ENCODE results near the gene ITGBL1. TPM values are rescaled to one million over a fixed set of nuclear protein-coding genes. Genes with fewer than 3 reads are reported as not detected.

ITGBL1 gene
- total and polyA plus RNA-seq, 2 donors (not counting 1 experiment from before 2014, with no cell fraction given), result not detected

- TF ChIP-seq CTCF (IDR thresholded peaks at IDR 0.05) (no peak), EZH2 (IDR thresholded peaks at IDR 0.05; ENCODE audit: borderline replicate concordance, insufficient read depth, low read depth, low read length, poor library complexity, severe bottlenecking) (no peak)
- no peaks in the 10 kb centered on the region for H3K9me3 Mint-ChIP-seq (ENCODE audit: insufficient read depth)
Measured at GRCh38 chr13:101714195-101714594, 261.7 kb downstream of the ITGBL1 start.

GRCh38 chr13:101717353-101717752 lies 264.9 kb downstream of the ITGBL1 start:
- CTCF ChIA-PET, result no interaction called here

More at GRCh38 chr13:101714195-101714594, 261.7 kb downstream of the ITGBL1 start:
- H2AFZ ChIP-seq (ENCODE audit: insufficient read depth, low read depth, low read length, poor library complexity, severe bottlenecking), result no peak overlapping the region
- H3K4me1 ChIP-seq (ENCODE audit: control insufficient read depth in 2 of 2, insufficient read depth in 2 of 2, low read length in 2 of 2), result no peaks in the 10 kb centered on the region
- intact Hi-C loops (cut with micrococcal nuclease), result no loop called here
- no peak for DNase-seq
- H3K27ac ChIP-seq (ENCODE audit: low read length in 2 of 2), result no peak overlapping the region
- no peaks in the 10 kb centered on the region for H3K27me3 ChIP-seq (replicated peaks in 1 of 4; ENCODE audit: control extremely low read depth in 1 of 4, control insufficient read depth in 3 of 4, insufficient read depth in 4 of 4, low read length in 3 of 4)
- no peak overlapping the region for H3K4me3 Mint-ChIP-seq
- peaks cover 6% of the 10 kb centered on the region for H3K27me3 Mint-ChIP-seq
- H3K9me3 ChIP-seq (ENCODE audit: control extremely low read depth in 1 of 3, control insufficient read depth in 2 of 3, insufficient read depth in 1 of 3, low read length in 2 of 3), result no peaks in the 10 kb centered on the region
- POLR2A ChIA-PET, result no interaction called here
- no peak for ATAC-seq (ENCODE audit: low read depth)
- no peak overlapping the region for H3K4me3 ChIP-seq (ENCODE audit: control extremely low read depth in 1 of 5, extremely low read depth in 1 of 5, insufficient read depth in 1 of 5, low read depth in 2 of 5, low read length in 4 of 5)
- CTCF ChIA-PET, result no interaction called here
- no peak overlapping the region for H3K4me2 ChIP-seq (replicated peaks; ENCODE audit: low read depth, low read length, poor library complexity, severe bottlenecking)
- H3K9ac ChIP-seq (ENCODE audit: low read length), result no peak overlapping the region
- WGBS (ENCODE audit: insufficient coverage), result 91% methylated on average over 3 of the region's 3 CpGs
- no peak overlapping the region for H3K27ac Mint-ChIP-seq
- H4K20me1 ChIP-seq (ENCODE audit: control insufficient read depth, insufficient read depth, low read length, poor library complexity, severe bottlenecking), result no peaks in the 10 kb centered on the region
- H3K36me3 ChIP-seq (replicated peaks in 1 of 2; ENCODE audit: control extremely low read depth in 1 of 2, control insufficient read depth in 1 of 2, extremely low read depth in 1 of 2, insufficient read depth in 2 of 2, low read length in 1 of 2), result no peaks in the 10 kb centered on the region
- no peaks in the 10 kb centered on the region for H3K4me1 Mint-ChIP-seq
- H3K79me2 ChIP-seq (ENCODE audit: control insufficient read depth, insufficient read depth, low read length), result no peaks in the 10 kb centered on the region

More at GRCh38 chr13:101717353-101717752, 264.9 kb downstream of the ITGBL1 start:
- H3K4me2 ChIP-seq (replicated peaks; ENCODE audit: low read depth, low read length, poor library complexity, severe bottlenecking), result no peak overlapping the region
- H3K27me3 ChIP-seq (replicated peaks in 1 of 4; ENCODE audit: control extremely low read depth in 1 of 4, control insufficient read depth in 3 of 4, insufficient read depth in 4 of 4, low read length in 3 of 4), result no peaks in the 10 kb centered on the region
- H3K27ac ChIP-seq (ENCODE audit: low read length in 2 of 2), result no peak overlapping the region
- H3K9ac ChIP-seq (ENCODE audit: low read length), result no peak overlapping the region
- no peaks in the 10 kb centered on the region for H3K4me1 Mint-ChIP-seq
- no peak overlapping the region for H3K4me3 ChIP-seq (ENCODE audit: control extremely low read depth in 1 of 5, extremely low read depth in 1 of 5, insufficient read depth in 1 of 5, low read depth in 2 of 5, low read length in 4 of 5)
- no peaks in the 10 kb centered on the region for H3K9me3 Mint-ChIP-seq (ENCODE audit: insufficient read depth)
- H3K36me3 ChIP-seq (replicated peaks in 1 of 2; ENCODE audit: control extremely low read depth in 1 of 2, control insufficient read depth in 1 of 2, extremely low read depth in 1 of 2, insufficient read depth in 2 of 2, low read length in 1 of 2), result no peaks in the 10 kb centered on the region
- no peak for ATAC-seq (ENCODE audit: low read depth)
- POLR2A ChIA-PET, result no interaction called here
- H3K4me1 ChIP-seq (ENCODE audit: control insufficient read depth in 2 of 2, insufficient read depth in 2 of 2, low read length in 2 of 2), result no peaks in the 10 kb centered on the region
- H3K4me3 Mint-ChIP-seq, result no peak overlapping the region
- TF ChIP-seq EZH2 (IDR thresholded peaks at IDR 0.05; ENCODE audit: borderline replicate concordance, insufficient read depth, low read depth, low read length, poor library complexity, severe bottlenecking), result no peak
- no peak for TF ChIP-seq CTCF (IDR thresholded peaks at IDR 0.05)
- WGBS (ENCODE audit: insufficient coverage), result no CpG with 5 or more reads among the region's 10 CpGs
- no peaks in the 10 kb centered on the region for H4K20me1 ChIP-seq (ENCODE audit: control insufficient read depth, insufficient read depth, low read length, poor library complexity, severe bottlenecking)
- no peaks in the 10 kb centered on the region for H3K9me3 ChIP-seq (ENCODE audit: control extremely low read depth in 1 of 3, control insufficient read depth in 2 of 3, insufficient read depth in 1 of 3, low read length in 2 of 3)
- DNase-seq, result no peak
- intact Hi-C loops (cut with micrococcal nuclease), result no loop called here
- H2AFZ ChIP-seq (ENCODE audit: insufficient read depth, low read depth, low read length, poor library complexity, severe bottlenecking), result no peak overlapping the region
- H3K27me3 Mint-ChIP-seq, result peaks cover 6% of the 10 kb centered on the region
- no peak overlapping the region for H3K27ac Mint-ChIP-seq
- H3K79me2 ChIP-seq (ENCODE audit: control insufficient read depth, insufficient read depth, low read length), result no peaks in the 10 kb centered on the region

Data from B cell (primary cell).